HG03457 (cell line): ENCODE results near the gene DOCK7.
A peak's percentile ranks its signal among the peaks of the same experiment; 100 is the strongest.
"Not testable (repeated sequence)": the region's sequence is repeated elsewhere in the genome, so short reads cannot be mapped to it uniquely, and the experiment has no call there.

ENCODE experiments used
- ATAC-seq: cut with Tn5 transposase; IDR thresholded peaks from one replicate; pipeline ENCODE4 v1.9.1; 2021; ENCODE audit warnings: moderate number of reproducible peaks; ENCODE audit not compliant: unreplicated experiment

The DOCK7 gene, protein sequence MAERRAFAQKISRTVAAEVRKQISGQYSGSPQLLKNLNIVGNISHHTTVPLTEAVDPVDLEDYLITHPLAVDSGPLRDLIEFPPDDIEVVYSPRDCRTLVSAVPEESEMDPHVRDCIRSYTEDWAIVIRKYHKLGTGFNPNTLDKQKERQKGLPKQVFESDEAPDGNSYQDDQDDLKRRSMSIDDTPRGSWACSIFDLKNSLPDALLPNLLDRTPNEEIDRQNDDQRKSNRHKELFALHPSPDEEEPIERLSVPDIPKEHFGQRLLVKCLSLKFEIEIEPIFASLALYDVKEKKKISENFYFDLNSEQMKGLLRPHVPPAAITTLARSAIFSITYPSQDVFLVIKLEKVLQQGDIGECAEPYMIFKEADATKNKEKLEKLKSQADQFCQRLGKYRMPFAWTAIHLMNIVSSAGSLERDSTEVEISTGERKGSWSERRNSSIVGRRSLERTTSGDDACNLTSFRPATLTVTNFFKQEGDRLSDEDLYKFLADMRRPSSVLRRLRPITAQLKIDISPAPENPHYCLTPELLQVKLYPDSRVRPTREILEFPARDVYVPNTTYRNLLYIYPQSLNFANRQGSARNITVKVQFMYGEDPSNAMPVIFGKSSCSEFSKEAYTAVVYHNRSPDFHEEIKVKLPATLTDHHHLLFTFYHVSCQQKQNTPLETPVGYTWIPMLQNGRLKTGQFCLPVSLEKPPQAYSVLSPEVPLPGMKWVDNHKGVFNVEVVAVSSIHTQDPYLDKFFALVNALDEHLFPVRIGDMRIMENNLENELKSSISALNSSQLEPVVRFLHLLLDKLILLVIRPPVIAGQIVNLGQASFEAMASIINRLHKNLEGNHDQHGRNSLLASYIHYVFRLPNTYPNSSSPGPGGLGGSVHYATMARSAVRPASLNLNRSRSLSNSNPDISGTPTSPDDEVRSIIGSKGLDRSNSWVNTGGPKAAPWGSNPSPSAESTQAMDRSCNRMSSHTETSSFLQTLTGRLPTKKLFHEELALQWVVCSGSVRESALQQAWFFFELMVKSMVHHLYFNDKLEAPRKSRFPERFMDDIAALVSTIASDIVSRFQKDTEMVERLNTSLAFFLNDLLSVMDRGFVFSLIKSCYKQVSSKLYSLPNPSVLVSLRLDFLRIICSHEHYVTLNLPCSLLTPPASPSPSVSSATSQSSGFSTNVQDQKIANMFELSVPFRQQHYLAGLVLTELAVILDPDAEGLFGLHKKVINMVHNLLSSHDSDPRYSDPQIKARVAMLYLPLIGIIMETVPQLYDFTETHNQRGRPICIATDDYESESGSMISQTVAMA (N-terminal part only)

DNA sequence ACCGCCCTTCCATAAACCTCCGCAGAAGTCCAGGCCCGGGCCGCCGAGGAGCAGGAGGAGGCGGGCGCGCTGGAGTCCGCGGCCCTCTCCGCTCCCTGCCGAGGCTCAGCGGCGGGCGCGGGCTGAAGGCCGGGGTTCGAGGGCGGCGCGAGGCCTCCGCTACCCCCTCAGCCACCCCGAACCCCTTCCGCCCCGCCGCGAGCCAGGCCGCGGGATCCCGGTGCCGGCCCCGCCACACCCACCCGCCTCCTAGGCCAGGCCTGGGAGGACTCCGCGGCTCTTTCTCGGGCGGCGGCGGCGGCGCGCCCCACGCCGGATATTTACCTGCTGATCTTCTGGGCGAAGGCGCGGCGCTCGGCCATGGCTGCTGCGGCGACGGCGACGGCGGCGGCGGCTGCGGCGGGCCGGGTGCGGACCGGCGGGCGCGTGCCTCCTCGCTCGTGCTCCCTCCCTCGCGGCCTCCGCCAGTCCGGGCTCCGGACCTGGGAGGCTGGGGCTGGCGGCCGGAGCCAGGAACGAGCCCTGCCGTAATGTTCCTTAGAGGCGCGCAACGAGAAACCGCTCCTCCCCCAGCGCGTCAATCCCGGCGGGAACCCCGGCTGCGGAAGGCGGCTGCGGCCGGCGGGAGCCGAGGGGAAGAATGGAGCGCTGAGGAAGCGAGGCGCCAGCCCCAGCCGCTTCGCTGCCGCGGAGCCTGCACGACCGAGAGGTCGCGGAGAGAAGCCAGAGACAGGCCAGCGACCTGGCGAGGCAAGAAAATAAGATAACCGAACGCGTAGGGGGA, at the start of gene DOCK7:
Gene DOCK7, minus strand, starts transcription at position 484 of the 784 bp plus-strand sequence. Its CDS starts 122 bp downstream, at position 362.
- peak; percentile 71 for ATAC-seq

DNA sequence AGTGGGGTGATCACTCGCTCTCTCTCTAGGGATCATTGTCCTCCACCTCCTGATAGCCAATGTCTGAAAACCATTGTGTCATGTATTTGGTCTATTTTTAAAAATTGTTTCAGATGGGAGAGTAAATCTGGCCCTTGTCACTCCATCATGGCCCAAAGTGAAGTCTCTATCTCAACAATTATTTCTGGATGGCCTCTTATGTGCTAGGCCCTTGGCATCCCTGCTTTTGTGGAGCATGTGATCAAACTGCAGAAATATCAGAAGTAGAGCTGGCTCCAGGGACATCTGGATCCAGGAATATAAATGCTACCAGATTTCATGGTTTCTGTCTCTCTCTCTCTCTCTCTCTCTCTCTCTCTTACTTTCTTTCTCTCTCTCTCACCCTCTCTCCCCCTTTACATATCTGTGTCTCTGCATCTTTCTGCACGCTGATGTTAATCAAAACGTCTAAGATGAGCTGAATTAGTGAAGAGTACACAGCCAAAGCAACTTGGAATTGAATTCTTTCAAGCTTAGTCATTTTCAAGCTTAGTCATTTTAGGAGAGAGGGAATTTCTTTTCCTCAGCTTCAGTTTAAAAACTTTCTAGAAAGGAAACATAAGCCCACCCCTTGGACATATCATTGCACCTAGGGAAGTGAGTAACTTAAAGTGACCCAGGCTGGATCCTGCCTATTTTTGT, 47.4 kb upstream of the DOCK7 start:
- ATAC-seq = no peak

- no peak for ATAC-seq
Measured at GRCh38 chr1:62732331-62732730, 44.1 kb upstream of the DOCK7 start.

GRCh38 chr1:62728963-62729362, 40.8 kb upstream of the DOCK7 start:
- ATAC-seq = no peak

DNA sequence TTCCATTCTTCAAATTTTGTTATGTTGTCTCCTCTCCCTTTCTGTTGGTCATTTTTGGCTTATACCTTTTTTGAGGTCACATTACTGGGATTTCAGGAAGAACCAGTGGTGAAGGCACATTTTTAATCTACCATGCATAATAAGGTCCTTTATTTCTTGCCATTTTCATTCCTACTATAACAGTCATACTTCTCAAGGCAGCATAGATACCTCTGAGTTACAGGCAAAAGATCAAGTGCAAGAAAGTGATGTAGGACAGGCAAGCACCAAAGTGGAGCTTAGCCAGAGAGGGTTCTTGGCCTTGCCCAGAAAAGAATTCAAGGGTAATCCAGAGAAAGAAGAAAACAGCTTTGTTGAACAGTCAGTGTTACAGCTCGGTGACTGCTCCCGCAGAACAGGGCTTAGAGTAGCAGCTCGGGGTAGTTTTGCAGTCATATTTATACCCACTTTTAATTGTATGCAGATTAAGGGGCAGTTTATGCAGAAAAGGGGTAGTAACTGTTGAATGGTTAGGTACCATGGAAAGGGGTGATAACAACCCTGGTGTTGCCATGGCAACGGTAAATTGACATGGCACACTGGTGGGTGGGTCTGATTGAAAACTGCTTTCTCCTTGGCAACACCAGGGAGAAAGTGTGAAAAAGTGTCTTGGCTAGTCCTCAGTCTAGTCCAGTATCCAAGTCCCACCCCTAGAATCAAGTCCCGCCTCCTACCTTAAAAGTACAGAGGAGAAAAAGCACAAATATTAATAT, 39.6 kb upstream of the DOCK7 start:
- no peak for ATAC-seq

- ATAC-seq = no peak
Measured at GRCh38 chr1:62726011-62726442, 37.8 kb upstream of the DOCK7 start.

- ATAC-seq = no peak
Measured at GRCh38 chr1:62725255-62725654, 37.1 kb upstream of the DOCK7 start.

- no peak for ATAC-seq
Measured at GRCh38 chr1:62724430-62724829, 36.2 kb upstream of the DOCK7 start.

GRCh38 chr1:62723883-62724282, 35.7 kb upstream of the DOCK7 start:
- ATAC-seq = no peak

DNA sequence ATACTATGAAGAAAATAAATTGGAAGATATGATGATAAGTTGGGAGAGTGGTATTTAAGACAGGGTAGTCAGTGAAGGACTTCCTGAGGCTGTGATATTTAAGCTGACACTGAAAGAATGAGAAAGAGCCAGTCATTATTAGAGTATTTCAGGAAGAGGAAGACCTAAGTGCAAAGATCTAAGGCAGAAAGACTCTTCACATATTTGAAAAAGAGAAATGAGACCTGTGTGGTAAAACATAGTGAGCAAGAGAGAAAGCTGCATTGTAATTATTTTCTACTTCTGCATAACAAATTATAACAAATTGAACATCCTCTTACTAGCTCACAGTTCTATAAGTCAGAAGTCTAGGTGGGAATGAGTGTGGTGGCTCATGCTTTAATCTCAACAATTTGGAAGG, 34.6 kb upstream of the DOCK7 start:
- ATAC-seq = no peak

- no peak for ATAC-seq
Measured at GRCh38 chr1:62720946-62721554, 32.9 kb upstream of the DOCK7 start.

- ATAC-seq = not testable (repeated sequence)
Measured at GRCh38 chr1:62718400-62718799, 30.2 kb upstream of the DOCK7 start.

DNA sequence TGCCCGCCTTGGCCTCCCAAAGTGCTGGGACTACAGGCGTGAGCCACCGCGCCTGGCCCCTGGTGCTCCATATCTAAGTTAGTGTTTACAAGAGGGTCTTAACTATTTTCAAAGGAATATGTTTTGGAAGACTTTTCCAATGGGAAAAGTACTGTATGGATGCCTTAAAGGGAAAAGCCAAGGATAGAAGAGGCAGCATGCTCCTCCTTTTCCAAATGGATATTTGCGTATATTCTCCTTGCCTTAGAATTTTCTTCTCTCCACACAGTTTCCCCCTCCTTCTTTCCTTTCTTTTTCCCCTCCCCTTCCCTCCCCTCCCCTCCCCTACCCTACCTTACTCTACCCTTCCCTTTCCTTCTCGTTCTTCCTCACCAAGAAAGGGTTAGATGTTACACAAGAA, 29.3 kb upstream of the DOCK7 start:
- no peak for ATAC-seq

- ATAC-seq = no peak
Measured at GRCh38 chr1:62716397-62716796, 28.2 kb upstream of the DOCK7 start.

DNA sequence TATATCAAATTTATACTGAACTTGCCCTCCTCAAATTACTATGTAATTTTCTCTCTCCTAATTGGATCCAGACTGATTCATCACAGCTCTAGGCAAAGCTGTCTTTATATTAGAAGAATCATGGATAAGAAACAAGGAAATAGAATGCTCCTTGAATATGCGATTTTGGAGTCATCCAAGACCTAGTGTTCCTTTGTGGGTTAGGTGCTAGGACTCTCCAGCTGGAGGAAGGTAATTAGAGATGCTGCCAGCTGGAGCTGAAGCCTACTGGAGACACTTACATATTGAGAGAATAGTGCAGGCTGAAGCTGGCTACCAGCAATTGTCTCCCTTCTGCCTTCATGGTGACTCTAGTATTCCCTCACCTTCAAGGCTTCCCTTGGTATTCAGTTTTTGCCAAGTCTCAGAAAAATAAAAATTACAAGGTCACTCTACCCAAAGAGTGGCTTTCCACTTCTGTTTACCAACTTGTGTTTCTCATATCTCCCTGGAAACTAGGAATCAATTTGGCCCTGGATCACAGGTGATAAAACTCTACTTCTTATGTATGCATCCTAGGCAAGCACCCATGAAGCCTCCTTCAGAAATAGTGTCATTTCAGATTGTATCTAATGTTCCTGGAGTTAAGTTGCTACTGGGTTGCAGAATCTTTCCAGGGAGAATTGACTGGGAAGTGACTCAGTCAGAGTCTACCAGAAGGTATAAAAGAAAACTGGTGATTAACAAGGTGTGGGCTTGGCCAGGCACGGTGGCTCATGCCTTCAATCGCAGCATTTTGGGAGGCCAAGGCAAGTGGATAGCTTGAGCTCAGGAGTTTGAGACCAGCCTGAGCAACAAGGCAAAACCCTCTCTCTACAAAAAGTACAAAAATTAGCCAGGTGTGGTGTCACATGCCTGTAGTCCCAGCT, 24.4 kb upstream of the DOCK7 start:
- ATAC-seq = no peak

GRCh38 chr1:62707744-62708120, 19.5 kb upstream of the DOCK7 start:
- ATAC-seq = no peak

DNA sequence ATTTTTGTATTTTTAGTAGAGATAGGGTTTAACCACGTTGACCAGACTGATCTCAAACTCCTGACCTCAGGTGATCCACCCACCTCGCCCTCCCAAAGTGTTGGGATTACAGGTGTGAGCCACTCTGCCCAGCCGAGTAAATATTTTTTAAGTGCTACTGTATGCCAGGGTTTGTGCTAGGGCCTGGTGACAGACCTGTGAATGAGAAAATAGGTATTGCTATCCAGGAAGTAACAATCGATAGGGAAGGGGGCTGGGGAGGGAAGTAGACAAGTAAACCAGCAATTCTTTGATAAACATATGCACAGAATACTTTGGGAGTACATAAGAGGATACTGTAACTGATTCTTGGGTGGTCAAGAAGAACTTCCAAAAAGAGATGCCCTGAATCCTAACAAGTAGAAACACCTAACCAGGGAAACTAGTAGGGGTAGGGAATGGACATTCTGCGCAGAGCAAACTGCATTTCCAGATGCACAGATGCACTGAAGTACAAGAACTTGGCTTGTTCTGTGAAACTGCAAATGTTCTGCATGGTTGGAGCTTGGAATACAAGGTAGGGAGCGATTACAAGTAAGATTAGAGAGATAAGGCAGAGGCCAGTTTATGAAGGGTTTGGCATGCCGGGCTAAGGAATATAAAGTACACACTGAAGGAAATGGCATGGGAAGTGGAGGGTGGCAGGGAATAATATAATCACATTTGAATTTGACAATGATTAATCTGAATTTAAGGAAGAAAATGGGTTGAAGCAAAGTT, 19.0 kb upstream of the DOCK7 start:
- ATAC-seq = no peak
